ENCODE measurements around the gene PPP2R5E.

GRCh38 chr14:63435838-63436237, 107.3 kb downstream of the PPP2R5E start:
- TF ChIP-seq POLR2A (IDR thresholded peaks at IDR 0.05) (no peak), CTCF (IDR thresholded peaks at IDR 0.05) (no peak), POLR2AphosphoS5 (IDR thresholded peaks at IDR 0.05) (peak; percentile 66 to 86 (median 82))
